Measurements from ENCODE around the gene GRB7. TPM values are rescaled to one million over a fixed set of nuclear protein-coding genes. Genes with fewer than 3 reads are reported as not detected.

The GRB7 gene
- polyA plus RNA-seq, 1 donor (not counting 4 experiments of a cell fraction or from before 2014, with no cell fraction given) = 4.2 TPM

DNA sequence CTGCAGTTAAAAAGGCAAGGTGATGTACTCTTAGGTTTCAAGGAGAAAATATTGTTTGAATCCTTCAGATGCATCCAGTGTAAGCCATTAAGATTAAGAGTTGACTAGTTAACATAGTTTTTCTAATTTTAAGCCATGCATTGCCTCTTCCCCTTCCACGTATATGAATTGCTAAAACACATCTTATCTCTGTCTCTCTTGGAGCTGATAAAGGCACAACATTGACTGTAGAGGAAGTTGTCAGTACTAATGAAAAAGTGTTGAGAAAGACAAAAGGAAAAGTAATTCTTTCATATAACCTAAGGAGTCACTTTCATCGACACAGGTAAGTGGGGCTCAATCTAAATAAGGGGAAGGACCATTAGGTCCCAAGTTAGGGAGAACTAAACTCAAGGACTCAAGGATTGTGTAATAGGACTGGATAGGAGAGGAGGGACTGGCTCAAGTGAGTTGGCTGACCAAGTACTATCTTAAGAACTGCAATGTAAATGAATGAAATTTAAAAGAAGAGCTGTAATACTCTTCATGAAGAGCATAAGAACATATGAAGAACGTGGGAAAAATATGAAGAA, 55.6 kb downstream of the GRB7 start:
- no peak overlapping the region for H3K27ac ChIP-seq (ENCODE audit: control insufficient read depth, insufficient read depth, low read length)
- FAIRE-seq (no peak), DNase-seq (ENCODE audit: low read depth, low spot score) (no peak)
- no peaks in the 10 kb centered on the region for H3K36me3 ChIP-seq (ENCODE audit: control insufficient read depth in 2 of 2, extremely low read depth in 1 of 2, insufficient read depth in 2 of 2, low read length in 2 of 2)
- no peaks in the 10 kb centered on the region for H3K9me3 ChIP-seq (ENCODE audit: control insufficient read depth, low read depth, low read length)
- dilution Hi-C loops (cut with MboI; ENCODE audit: extremely low pct_ligation_motif_present, low sequenced_read_pairs) = no loop called here
- no peaks in the 10 kb centered on the region for H3K79me2 ChIP-seq (ENCODE audit: control insufficient read depth, insufficient read depth, low read length)
- no peaks in the 10 kb centered on the region for H3K9me1 ChIP-seq (ENCODE audit: control insufficient read depth, extremely low read depth, insufficient read depth, low read length)
- TF ChIP-seq, protein P1, sequence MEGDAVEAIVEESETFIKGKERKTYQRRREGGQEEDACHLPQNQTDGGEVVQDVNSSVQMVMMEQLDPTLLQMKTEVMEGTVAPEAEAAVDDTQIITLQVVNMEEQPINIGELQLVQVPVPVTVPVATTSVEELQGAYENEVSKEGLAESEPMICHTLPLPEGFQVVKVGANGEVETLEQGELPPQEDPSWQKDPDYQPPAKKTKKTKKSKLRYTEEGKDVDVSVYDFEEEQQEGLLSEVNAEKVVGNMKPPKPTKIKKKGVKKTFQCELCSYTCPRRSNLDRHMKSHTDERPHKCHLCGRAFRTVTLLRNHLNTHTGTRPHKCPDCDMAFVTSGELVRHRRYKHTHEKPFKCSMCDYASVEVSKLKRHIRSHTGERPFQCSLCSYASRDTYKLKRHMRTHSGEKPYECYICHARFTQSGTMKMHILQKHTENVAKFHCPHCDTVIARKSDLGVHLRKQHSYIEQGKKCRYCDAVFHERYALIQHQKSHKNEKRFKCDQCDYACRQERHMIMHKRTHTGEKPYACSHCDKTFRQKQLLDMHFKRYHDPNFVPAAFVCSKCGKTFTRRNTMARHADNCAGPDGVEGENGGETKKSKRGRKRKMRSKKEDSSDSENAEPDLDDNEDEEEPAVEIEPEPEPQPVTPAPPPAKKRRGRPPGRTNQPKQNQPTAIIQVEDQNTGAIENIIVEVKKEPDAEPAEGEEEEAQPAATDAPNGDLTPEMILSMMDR (optimal IDR thresholded peaks at IDR 0.05 in 1 of 3, IDR thresholded peaks at IDR 0.05 in 1 of 3, conservative IDR thresholded peaks at IDR 0.05 in 1 of 3; ENCODE audit: extremely low read depth in 1 of 3, insufficient read depth in 2 of 3, low read length in 3 of 3) = no peak
- no peak for TF ChIP-seq EZH2 (IDR thresholded peaks at IDR 0.05; ENCODE audit: low read length)
- H3K9ac ChIP-seq (ENCODE audit: control insufficient read depth, extremely low read depth, insufficient read depth, low read length) = no peak overlapping the region
- no peak overlapping the region for H3K4me2 ChIP-seq (ENCODE audit: control insufficient read depth, extremely low read depth, insufficient read depth, low read depth, low read length)
- no peak overlapping the region for H3K4me3 ChIP-seq (ENCODE audit: control insufficient read depth in 2 of 3, extremely low read depth in 1 of 3, insufficient read depth in 2 of 3, low read depth in 1 of 3, low read length in 3 of 3)
- no peak overlapping the region for H2AFZ ChIP-seq (ENCODE audit: control insufficient read depth, low read length)
- no peaks in the 10 kb centered on the region for H3K4me1 ChIP-seq (ENCODE audit: control insufficient read depth, extremely low read depth, insufficient read depth, low read length)
- H3K27me3 ChIP-seq (ENCODE audit: control insufficient read depth, extremely low read depth, insufficient read depth, low read length) = no peaks in the 10 kb centered on the region
- no peaks in the 10 kb centered on the region for H4K20me1 ChIP-seq (ENCODE audit: control insufficient read depth, extremely low read depth, insufficient read depth, low read length)

DNA sequence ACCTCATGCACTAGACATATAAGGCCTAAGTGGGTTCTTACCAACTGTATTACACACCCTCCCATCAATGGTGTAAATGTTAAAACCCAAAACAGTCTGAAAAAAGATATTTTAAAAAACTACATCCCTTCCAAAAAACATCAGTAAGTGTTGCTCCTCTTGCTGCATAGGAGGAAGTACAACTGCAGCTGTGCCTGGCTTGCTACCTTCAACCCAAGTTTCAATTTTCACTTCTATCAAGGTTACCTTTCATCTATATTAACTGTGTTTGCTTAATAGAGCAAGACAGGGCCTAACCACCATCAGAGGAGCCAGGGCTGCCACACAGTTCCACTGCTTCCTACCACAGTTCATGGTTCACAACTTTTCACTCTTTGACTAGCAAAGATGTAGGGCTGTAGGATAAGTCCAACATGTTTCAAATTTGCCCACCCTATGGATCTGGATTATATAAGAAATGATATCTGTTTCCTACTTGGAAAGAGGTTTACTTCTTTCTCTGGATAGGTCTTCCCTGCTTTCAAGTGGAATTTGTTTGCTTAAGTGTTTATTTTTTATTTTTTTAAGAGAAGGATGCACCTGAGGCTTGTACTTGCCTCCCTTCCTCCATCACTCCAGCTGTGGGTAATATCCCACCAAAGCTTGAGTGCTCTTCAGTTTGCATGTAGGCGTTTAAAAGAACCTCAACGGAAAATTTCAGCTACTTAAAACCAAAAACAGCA, 56.7 kb downstream of the GRB7 start:
- Histone ChIP-seq H2AFZ (ENCODE audit: control insufficient read depth, low read length) (no peak overlapping the region), H4K20me1 (ENCODE audit: control insufficient read depth, extremely low read depth, insufficient read depth, low read length) (no peaks in the 10 kb centered on the region), H3K79me2 (ENCODE audit: control insufficient read depth, insufficient read depth, low read length) (no peaks in the 10 kb centered on the region), H3K9ac (ENCODE audit: control insufficient read depth, extremely low read depth, insufficient read depth, low read length) (no peak overlapping the region), H3K27ac (ENCODE audit: control insufficient read depth, insufficient read depth, low read length) (no peak overlapping the region), H3K4me3 (ENCODE audit: control insufficient read depth in 2 of 3, extremely low read depth in 1 of 3, insufficient read depth in 2 of 3, low read depth in 1 of 3, low read length in 3 of 3) (no peak overlapping the region), H3K4me1 (ENCODE audit: control insufficient read depth, extremely low read depth, insufficient read depth, low read length) (no peaks in the 10 kb centered on the region), H3K27me3 (ENCODE audit: control insufficient read depth, extremely low read depth, insufficient read depth, low read length) (no peaks in the 10 kb centered on the region), H3K9me1 (ENCODE audit: control insufficient read depth, extremely low read depth, insufficient read depth, low read length) (no peaks in the 10 kb centered on the region), H3K4me2 (ENCODE audit: control insufficient read depth, extremely low read depth, insufficient read depth, low read depth, low read length) (no peak overlapping the region), H3K9me3 (ENCODE audit: control insufficient read depth, low read depth, low read length) (no peaks in the 10 kb centered on the region), H3K36me3 (ENCODE audit: control insufficient read depth in 2 of 2, extremely low read depth in 1 of 2, insufficient read depth in 2 of 2, low read length in 2 of 2) (no peaks in the 10 kb centered on the region)
- DNase-seq (ENCODE audit: low read depth, low spot score) (no peak), FAIRE-seq (no peak)
- TF ChIP-seq, protein P1 (optimal IDR thresholded peaks at IDR 0.05 in 1 of 3, IDR thresholded peaks at IDR 0.05 in 1 of 3, conservative IDR thresholded peaks at IDR 0.05 in 1 of 3; ENCODE audit: extremely low read depth in 1 of 3, insufficient read depth in 2 of 3, low read length in 3 of 3) = no peak
- no peak for TF ChIP-seq EZH2 (IDR thresholded peaks at IDR 0.05; ENCODE audit: low read length)
- dilution Hi-C loops (cut with MboI; ENCODE audit: extremely low pct_ligation_motif_present, low sequenced_read_pairs) = no loop called here

Small RNA genes within 50 kb of the gene (small RNA-seq; reads per million reads assigned to genes)
- 0 to 0.33 (median 0.25) reads per million in 3 experiments for gene MIR4728 (ENCODE audit: insufficient read length in 3 of 3, low read depth in 3 of 3, low replicate concordance in 1 of 3)

Other genes with a start within 250 kb of the GRB7 start
- not detected in 3 replicates for gene NEUROD2, start 130.0 kb upstream of the GRB7 start, polyA plus RNA-seq
- gene PPP1R1B, start 111.0 kb upstream of the GRB7 start, polyA plus RNA-seq = 0.14 to 0.35 TPM (median 0.18 TPM) in 3 replicates
- gene STARD3, start 100.8 kb upstream of the GRB7 start, polyA plus RNA-seq = 29.0 to 39.6 TPM (median 33.9 TPM) in 3 replicates
- 0.06 to 0.26 TPM (median 0.20 TPM) in 3 replicates for gene TCAP, start 72.6 kb upstream of the GRB7 start, polyA plus RNA-seq
- gene PNMT, start 69.5 kb upstream of the GRB7 start, polyA plus RNA-seq = not detected in 3 replicates
- 4.8 to 10.8 TPM (median 5.6 TPM) in 3 replicates for gene PGAP3, start 49.9 kb upstream of the GRB7 start, polyA plus RNA-seq
- gene ERBB2, start 37.9 kb upstream of the GRB7 start, polyA plus RNA-seq = 21.4 to 35.8 TPM (median 26.9 TPM) in 3 replicates
- gene MIEN1, start 7.4 kb upstream of the GRB7 start, polyA plus RNA-seq = 38.4 to 59.0 TPM (median 51.8 TPM) in 3 replicates
- 0.04 TPM in 1 of 3 replicates, not detected in the others for gene IKZF3, start 126.4 kb downstream of the GRB7 start, polyA plus RNA-seq
- gene ZPBP2, start 130.3 kb downstream of the GRB7 start, polyA plus RNA-seq = not detected in 3 replicates
- 2.3 to 10.5 TPM (median 7.1 TPM) in 3 replicates for gene GSDMB, start 180.7 kb downstream of the GRB7 start, polyA plus RNA-seq
- gene ORMDL3, start 189.7 kb downstream of the GRB7 start, polyA plus RNA-seq = 22.0 to 91.4 TPM (median 36.3 TPM) in 3 replicates
- gene LRRC3C, start 189.8 kb downstream of the GRB7 start, polyA plus RNA-seq = not detected in 3 replicates
- gene GSDMA, start 225.1 kb downstream of the GRB7 start, polyA plus RNA-seq = 5.0 to 9.8 TPM (median 8.5 TPM) in 3 replicates
- gene PSMD3, start 242.9 kb downstream of the GRB7 start, polyA plus RNA-seq = 97.1 to 169 TPM (median 108 TPM) in 3 replicates